NOMO-1 treated with DMSO at 0.1 percent for 48 hours (cell line): ENCODE data around the gene ARMCX5.

ENCODE experiments used
- DNase-seq: peaks from one replicate; lab custom pipeline; 2025; ENCODE audit not compliant: unreplicated experiment; lab: John Stamatoyannopoulos, UW

ARMCX5 gene

GRCh38 chrX:102599084-102599950, at the start of gene ARMCX5:
Gene ARMCX5, plus strand, starts transcription at chrX:102599515. Its CDS starts 2,627 bp downstream, at chrX:102602142.
- DNase-seq: peak; percentile 70

GRCh38 chrX:102558607-102559006, 40.7 kb upstream of the ARMCX5 start:
- DNase-seq: no peak

DNA sequence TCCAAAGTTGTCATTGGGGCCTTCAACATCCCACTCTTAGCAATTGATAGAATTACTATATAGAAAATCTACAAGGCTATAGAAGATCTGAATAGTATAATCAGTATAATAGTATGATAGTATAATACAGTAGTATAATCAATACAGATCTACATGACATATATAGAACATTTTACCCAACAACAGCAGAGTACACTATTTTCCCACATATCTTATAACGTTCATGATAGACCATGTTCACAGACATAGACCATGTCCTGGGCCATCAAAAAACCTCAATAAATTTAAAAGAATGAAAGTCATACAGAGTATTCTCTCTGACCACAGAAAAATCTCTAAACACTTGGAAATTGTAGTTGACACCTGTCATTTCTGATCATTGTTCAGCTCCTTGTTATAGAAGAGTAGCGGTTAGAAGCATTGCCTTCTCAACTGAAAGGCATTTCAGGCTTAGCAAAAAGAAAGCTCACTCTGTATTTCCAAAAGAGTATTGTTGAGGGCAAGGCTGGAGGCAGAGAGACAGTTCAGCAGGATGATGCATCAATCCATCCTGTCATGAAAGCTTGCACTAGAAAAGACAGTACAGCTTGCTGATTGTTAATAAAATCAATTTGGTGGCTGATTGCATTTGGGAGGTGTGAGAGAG, 38.8 kb upstream of the ARMCX5 start:
- DNase-seq: no peak

DNA sequence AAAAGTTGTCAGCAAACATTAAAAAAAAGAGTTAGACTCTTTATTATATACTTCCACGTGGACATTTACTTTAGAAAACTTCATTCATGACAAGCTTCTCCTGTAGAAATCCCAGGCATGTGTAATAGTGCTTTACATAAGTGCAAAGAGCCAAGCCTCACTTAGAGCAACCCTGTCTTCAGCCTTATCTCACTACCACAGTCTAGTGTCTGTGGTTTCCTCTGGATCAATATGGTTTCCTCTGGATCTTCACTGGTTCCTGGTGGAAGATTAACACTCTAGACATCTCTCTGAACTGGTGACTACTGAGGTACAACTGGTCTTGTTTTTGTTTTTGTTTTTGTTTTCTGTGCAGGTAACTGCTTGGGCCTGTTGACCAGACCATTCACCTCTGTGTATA, 18.4 kb upstream of the ARMCX5 start:
- DNase-seq: no peak

DNA sequence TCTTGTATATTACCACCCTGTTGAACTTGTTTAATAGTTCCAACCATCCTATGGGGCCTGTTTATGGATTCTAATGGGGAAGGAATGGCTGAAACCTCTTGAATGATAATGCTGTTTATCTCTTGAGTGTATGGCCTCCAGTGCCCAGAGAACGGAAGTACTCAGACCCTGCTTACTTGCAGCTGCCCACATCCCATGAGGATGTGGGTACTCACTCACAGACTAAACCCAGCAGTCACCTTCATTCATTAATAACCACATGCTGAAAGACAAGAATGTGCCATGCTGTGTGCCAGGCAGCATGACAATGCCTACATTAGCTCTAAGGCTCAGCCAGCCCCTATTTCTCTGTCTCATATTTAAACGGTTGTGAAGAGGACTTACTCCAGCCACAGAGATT, 5.9 kb upstream of the ARMCX5 start:
- DNase-seq: no peak

- DNase-seq: peak; percentile 2
These were observed 750 bp downstream of the ARMCX5 start for GRCh38 chrX:102599951-102600579.

DNA sequence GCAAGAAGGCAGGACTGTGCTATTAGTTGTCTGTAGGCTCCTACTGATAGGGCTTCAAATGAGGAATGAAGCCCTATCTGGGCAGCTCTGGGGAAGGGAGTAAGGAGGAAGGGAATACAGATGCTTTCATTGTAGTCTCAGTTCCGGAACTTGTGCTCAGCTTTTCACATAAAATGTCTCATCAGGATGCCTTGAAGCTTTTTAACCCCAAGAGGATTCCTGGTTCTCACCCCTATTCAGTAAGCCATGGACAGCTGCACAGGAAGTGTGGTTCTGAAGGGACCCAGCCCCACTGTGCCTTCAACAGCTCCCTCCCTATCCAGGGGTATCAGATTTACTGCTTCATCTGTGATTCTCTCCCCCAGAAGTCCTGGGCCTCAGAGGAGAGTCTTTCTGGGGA, 5.0 kb downstream of the ARMCX5 start:
- DNase-seq: no peak

DNA sequence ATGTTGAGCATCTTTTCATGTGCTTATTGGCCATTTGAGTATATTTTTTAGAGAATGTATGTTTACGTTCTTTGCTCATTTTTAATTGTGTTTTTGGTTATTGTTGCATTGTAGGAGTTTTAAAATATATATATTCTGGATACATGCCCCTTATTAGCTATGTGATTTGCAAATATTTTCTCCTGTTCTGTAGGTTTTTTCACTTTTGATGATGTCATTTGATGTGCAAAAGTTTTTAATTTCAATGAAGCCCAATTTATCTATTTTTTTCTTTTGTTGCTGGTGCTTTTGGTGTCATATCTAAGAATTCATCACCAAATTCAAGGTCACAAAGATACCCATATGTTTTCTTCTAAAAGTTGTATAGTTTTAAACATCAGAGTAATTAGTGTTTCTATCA, 6.8 kb downstream of the ARMCX5 start:
- DNase-seq: no peak

- DNase-seq: no peak
These were observed 11.6 kb downstream of the ARMCX5 start for GRCh38 chrX:102610905-102611304.

- DNase-seq: no peak
These were observed 24.8 kb downstream of the ARMCX5 start for GRCh38 chrX:102624105-102624504.

GRCh38 chrX:102627640-102628039, 28.3 kb downstream of the ARMCX5 start:
- no peak for DNase-seq

- no peak for DNase-seq
These were observed 38.2 kb downstream of the ARMCX5 start for GRCh38 chrX:102637561-102637960.

DNA sequence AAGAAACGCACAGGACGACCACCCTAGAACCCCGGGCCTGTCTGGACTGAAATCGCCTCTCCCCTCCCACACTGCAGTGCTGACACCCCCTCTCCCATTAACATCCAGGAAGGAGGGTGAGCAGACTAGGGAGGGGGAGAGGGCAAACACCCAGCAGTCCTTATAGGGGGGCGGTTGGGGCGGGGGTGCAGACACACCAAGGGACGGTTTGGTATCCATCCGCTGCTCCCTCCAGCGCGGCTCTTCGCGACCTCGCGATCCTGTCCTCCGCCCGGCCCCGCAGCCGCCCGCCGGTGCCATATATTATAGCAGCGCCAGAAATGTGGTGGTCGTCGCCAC, 51.6 kb downstream of the ARMCX5 start:
- no peak for DNase-seq

DNA sequence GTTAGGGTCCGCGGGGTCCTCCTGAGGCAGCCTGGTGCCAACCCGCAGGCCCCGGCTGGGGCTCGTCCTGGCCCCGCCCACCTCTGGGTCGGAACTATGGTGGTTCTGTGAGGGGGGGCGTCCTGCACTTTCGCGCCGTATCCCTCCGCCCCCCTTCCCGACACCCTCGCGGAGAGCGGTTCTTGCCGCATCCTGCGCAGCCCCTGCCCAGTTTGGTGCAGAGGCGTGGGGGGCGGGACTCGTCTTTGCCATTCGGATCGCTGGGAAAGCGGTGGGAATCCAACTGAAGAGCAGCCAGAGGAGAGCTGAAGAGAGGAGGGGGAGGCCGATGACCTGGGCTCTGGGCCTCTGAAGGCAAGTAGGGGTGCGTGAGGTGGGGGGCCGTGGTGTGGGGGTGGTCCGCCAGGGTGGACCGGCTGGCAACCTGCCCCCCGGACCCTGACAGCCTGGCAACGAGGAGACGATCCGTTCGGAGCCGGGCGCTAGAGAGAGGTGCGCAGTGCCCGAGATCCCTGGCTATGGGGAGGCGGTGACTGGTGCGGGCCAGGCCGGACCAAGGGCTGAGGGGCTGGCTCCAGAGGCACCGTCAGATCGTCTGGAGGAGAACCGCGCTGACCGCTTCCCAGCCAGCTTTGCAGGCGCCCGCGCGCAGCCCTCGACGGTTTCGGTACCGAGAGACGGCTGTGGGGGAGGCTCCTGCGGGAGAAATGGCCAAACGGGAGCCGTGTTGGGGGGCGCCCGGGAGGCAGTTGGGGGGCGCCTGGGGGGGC, 52.1 kb downstream of the ARMCX5 start, which contains the start of gene GPRASP1:
Gene GPRASP1, plus strand, starts transcription at position 242 of the 770 bp plus-strand sequence. CDS start 2,431 bp downstream, outside the sequence.
- DNase-seq: no peak

GRCh38 chrX:102652031-102652688, 52.8 kb downstream of the ARMCX5 start:
- DNase-seq: no peak
